K562 (cell line): ENCODE results near the gene ITSN1. TPM values are rescaled to one million over a fixed set of nuclear protein-coding genes. Genes with fewer than 3 reads are reported as not detected.

Source experiments
- CBX8 ChIP-seq: fragments of 200-600 bp; sonication (generic); IDR thresholded peaks from 2 replicates; pipeline ENCODE4 v1.6.1; 2012; ENCODE audit warnings: borderline replicate concordance, mixed run types, low read depth, mild to moderate bottlenecking, moderate library complexity, mixed read lengths, low read length, control low read depth, inconsistent platforms; ENCODE audit not compliant: poor library complexity, severe bottlenecking; ENCODE audit errors: extremely low read depth
- CEBPB ChIP-seq: fragments of 450-650 bp; IDR thresholded peaks from 2 replicates; pipeline ENCODE4 v1.6.1; 2016; ENCODE audit warnings: missing genetic modification characterization, missing compliant biosample characterization
- CXXC5 ChIP-seq: fragments of 250-450 bp; sonication (Bioruptor Pico); IDR thresholded peaks from 2 replicates; pipeline ENCODE4 v1.8.0; 2022; ENCODE audit warnings: inconsistent platforms, mild to moderate bottlenecking, moderate library complexity
- E2F5 ChIP-seq: sonication (generic); formaldehyde crosslinking; IDR thresholded peaks from 2 replicates; pipeline ENCODE4 v1.8.0; 2022; ENCODE audit warnings: mild to moderate bottlenecking, missing genetic modification reagents
- ELF2 ChIP-seq: fragments of 250-450 bp; sonication (Bioruptor Pico); IDR thresholded peaks from 2 replicates; pipeline ENCODE4 v1.5.0; 2021; ENCODE audit warnings: mild to moderate bottlenecking
- FOS ChIP-seq: IDR thresholded peaks from 3 replicates; pipeline ENCODE4 v1.6.1; 2011; ENCODE audit not compliant: insufficient read length; ENCODE audit errors: extremely low read depth
- FOSL1 ChIP-seq: fragments of 200-800 bp; sonication (Bioruptor generic); conservative IDR thresholded peaks from 2 replicates; pipeline ENCODE4 v1.6.1; 2016; ENCODE audit warnings: missing genetic modification characterization, missing compliant biosample characterization
- HLTF ChIP-seq: fragments of 450-650 bp; IDR thresholded peaks from 2 replicates; pipeline ENCODE4 v1.6.1; 2016
- IRF2 ChIP-seq: sonication (generic); formaldehyde crosslinking; IDR thresholded peaks from 2 replicates; pipeline ENCODE4 v1.8.1; 2022; ENCODE audit warnings: mild to moderate bottlenecking, missing genetic modification reagents
- JUND ChIP-seq, 2 experiments: IDR thresholded peaks; 2 replicates in 1 of 2; 3 replicates in 1 of 2; pipeline ENCODE4 v1.6.1; 2011; ENCODE audit warnings: borderline replicate concordance in 2 of 2, low read depth in 2 of 2, low read length in 2 of 2, improper control_type of control experiment in 1 of 2, missing biosample characterization in 1 of 2, missing genetic modification characterization in 1 of 2, missing genetic modification reagents in 1 of 2
- KDM5B ChIP-seq: fragments of 200-600 bp; sonication (generic); IDR thresholded peaks from 2 replicates; pipeline ENCODE4 v1.6.1; 2012; ENCODE audit warnings: low read depth, mild to moderate bottlenecking, moderate library complexity, low read length, control low read depth, inconsistent platforms; ENCODE audit not compliant: insufficient replicate concordance
- MYNN ChIP-seq, 2 experiments: sonication (generic); formaldehyde crosslinking in 1 of 2; IDR thresholded peaks; 2 replicates each; pipeline versions ENCODE4 v1.5.0 to v1.6.1; 2016 to 2020; ENCODE audit warnings: antibody characterized with exemption in 1 of 2, missing genetic modification reagents in 1 of 2
- PRPF4 ChIP-seq: fragments of 200-400 bp; formaldehyde crosslinking; IDR thresholded peaks from one replicate; pipeline ENCODE4 v1.6.1; 2017; ENCODE audit warnings: low read length, low read depth, mild to moderate bottlenecking; ENCODE audit not compliant: insufficient read depth, poor library complexity, severe bottlenecking
- SLC30A9 ChIP-seq: fragments of 250-450 bp; sonication (Bioruptor Pico); IDR thresholded peaks from 2 replicates; pipeline ENCODE4 v1.8.0; 2022; ENCODE audit warnings: mild to moderate bottlenecking, moderate library complexity
- SMARCA5 ChIP-seq: fragments of 450-650 bp; IDR thresholded peaks from 2 replicates; pipeline ENCODE4 v1.6.1; 2016
- YY1 ChIP-seq, 3 experiments: IDR thresholded peaks; 2 replicates each; pipeline ENCODE4 v1.6.1; 2011; ENCODE audit warnings: low read length in 2 of 3, mild to moderate bottlenecking in 2 of 3, moderate library complexity in 2 of 3, borderline replicate concordance in 1 of 3, control low read depth in 1 of 3, low read depth in 1 of 3; ENCODE audit not compliant: insufficient read depth in 3 of 3, insufficient replicate concordance in 2 of 3, control insufficient read depth in 1 of 3, insufficient read length in 1 of 3; ENCODE audit errors: extremely low read depth in 1 of 3
- ZBTB5 ChIP-seq: fragments of 450-650 bp; IDR thresholded peaks from 2 replicates; pipeline ENCODE4 v1.6.1; 2017; ENCODE audit warnings: antibody characterized with exemption
- ZBTB9 ChIP-seq: fragments of 450-650 bp; formaldehyde crosslinking; IDR thresholded peaks from 2 replicates; pipeline ENCODE4 v1.4.0; 2020; ENCODE audit warnings: mild to moderate bottlenecking, moderate library complexity
- ZNF263 ChIP-seq: sonication (generic); formaldehyde crosslinking; IDR thresholded peaks from 2 replicates; pipeline ENCODE4 v1.8.0; 2022; ENCODE audit warnings: mild to moderate bottlenecking, missing genetic modification reagents, borderline replicate concordance
- ZNF384 ChIP-seq: IDR thresholded peaks from 2 replicates; pipeline ENCODE4 v1.6.1; 2012; ENCODE audit warnings: low read depth, low read length, improper control_type of control experiment
- polyA plus RNA-seq, 8 experiments: library from polyadenylated mRNA; depleted of rRNA in 4 of 8; stranded (reverse) in 5 of 8; unstranded in 3 of 8; fragments of >200 nt; fragmentation: Nextera tagmentation in 2 of 8; fragmentation: Illumina TruSeq in 1 of 8; extraction: Ambion mirVana in 2 of 8; extraction: Trizol in 1 of 8; gene quantifications; 2 replicates each; pipeline versions ENCODE4 v1.2.1 to v1.2.3, GENCODE V29; 2011 to 2014; ENCODE audit warnings: inconsistent platforms in 1 of 8, missing spikeins in 1 of 8
- total RNA-seq, 7 experiments: library from RNA; depleted of rRNA in 6 of 7; stranded (reverse); fragments of >200 nt in 6 of 7; fragmentation: Illumina TruSeq in 2 of 7; extraction: Trizol in 2 of 7; gene quantifications; 2 replicates each; pipeline versions ENCODE4 v1.2.1 to v1.2.3, GENCODE V29; 2011 to 2021; ENCODE audit warnings: low replicate concordance in 1 of 7

ITSN1 gene
- total and polyA plus RNA-seq, 9 of the 15 experiments (the other 6 are each of a cell fraction or from before 2014, with no cell fraction given): 1.1 to 12.6 (median 4.8) TPM

- no peak for TF ChIP-seq ZBTB5
- TF ChIP-seq PRPF4: no peak
- no peak for TF ChIP-seq ZBTB9
- no peak for TF ChIP-seq ELF2
- TF ChIP-seq CEBPB (tag): no peak
- no peak for TF ChIP-seq YY1 (IDR thresholded peaks at IDR 0.05; ENCODE audit: borderline replicate concordance in 1 of 3, control insufficient read depth in 1 of 3, extremely low read depth in 1 of 3, insufficient read depth in 3 of 3, insufficient read length in 1 of 3, insufficient replicate concordance in 2 of 3, low read depth in 1 of 3, low read length in 2 of 3)
- TF ChIP-seq CXXC5 (CRISPR knock-in tag): no peak
- TF ChIP-seq ZNF384: peak; percentile 59
- TF ChIP-seq SLC30A9 (CRISPR knock-in tag): no peak
- peak; percentile 79 for TF ChIP-seq JUND (IDR thresholded peaks at IDR 0.05; ENCODE audit: borderline replicate concordance, low read depth, low read length)
- TF ChIP-seq JUND (tag; IDR thresholded peaks at IDR 0.05; ENCODE audit: borderline replicate concordance, low read depth, low read length): peak; percentile 94; the same call in 2 of the 3 replicates
- TF ChIP-seq MYNN (IDR thresholded peaks at IDR 0.05): no peak
- TF ChIP-seq MYNN (CRISPR knock-in tag; IDR thresholded peaks at IDR 0.05): no peak
- no peak for TF ChIP-seq FOS
- no peak for TF ChIP-seq E2F5 (CRISPR knock-in tag)
- TF ChIP-seq ZNF263 (CRISPR knock-in tag): no peak
- TF ChIP-seq HLTF: no peak
- no peak for TF ChIP-seq KDM5B
- TF ChIP-seq SMARCA5: no peak
- no peak for TF ChIP-seq IRF2
- TF ChIP-seq FOSL1 (tag): peak; percentile 72
- TF ChIP-seq CBX8: no peak
These were observed 13.4 kb downstream of the ITSN1 start (continued) for GRCh38 chr21:33655588-33656221.
